Measurements from ENCODE around the gene MARCOL.

The MARCOL gene
- total RNA-seq = 0 to 0.08 (median 0) reads per million in 4 donors

- DNase-seq = no peak
Observed at GRCh38 chr5:148238418-148238794, at the start of gene MARCOL. TSS of gene MARCOL (plus strand) at chr5:148238525. CDS start at chr5:148238598, 73 bp downstream.

DNA sequence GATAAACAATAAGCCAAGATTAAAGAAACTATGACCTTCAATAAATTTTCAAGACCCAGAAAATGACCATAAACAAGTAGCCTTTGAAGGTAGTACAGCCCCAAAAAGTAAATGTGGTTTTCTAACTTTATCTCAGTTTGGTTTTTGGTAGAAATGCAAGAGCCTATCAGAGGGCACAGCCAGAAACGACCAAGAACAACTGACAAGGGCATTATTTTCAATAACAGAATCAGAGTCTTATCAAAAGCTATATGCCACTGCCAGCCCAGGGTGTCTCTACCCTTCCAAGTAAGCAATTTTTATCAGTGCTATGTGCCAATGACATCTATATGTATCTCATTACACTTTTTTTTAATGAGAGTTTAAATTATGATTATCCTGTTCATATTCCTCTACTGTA is 47.3 kb upstream of the MARCOL start:
- DNase-seq = no peak

DNA sequence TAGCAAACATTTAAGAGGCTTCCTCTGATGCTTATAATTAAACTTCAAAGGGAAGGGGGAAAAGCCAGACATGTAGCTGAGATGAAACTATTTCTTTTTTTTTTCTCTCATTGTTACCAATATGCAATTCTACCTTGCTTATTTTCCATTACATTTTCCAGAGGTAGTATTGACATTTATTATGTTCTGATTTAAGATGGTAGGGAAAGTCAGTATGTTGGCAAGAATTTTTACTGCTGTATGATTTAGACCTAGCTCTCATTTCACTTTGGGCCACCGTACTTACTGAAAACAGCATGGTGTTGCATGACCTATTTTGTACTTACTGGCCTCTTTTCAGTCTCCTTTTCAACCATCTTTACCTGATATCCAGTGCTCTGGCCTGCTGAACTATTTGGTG is 45.1 kb upstream of the MARCOL start:
- DNase-seq = no peak

GRCh38 chr5:148201151-148201550 is 37.2 kb upstream of the MARCOL start:
- no peak for DNase-seq

GRCh38 chr5:148202531-148203203 is 35.7 kb upstream of the MARCOL start, which contains the start of gene SPINK6:
TSS of gene SPINK6 (plus strand) at chr5:148203042. CDS start at chr5:148203097, 55 bp downstream.
- no peak for DNase-seq

DNA sequence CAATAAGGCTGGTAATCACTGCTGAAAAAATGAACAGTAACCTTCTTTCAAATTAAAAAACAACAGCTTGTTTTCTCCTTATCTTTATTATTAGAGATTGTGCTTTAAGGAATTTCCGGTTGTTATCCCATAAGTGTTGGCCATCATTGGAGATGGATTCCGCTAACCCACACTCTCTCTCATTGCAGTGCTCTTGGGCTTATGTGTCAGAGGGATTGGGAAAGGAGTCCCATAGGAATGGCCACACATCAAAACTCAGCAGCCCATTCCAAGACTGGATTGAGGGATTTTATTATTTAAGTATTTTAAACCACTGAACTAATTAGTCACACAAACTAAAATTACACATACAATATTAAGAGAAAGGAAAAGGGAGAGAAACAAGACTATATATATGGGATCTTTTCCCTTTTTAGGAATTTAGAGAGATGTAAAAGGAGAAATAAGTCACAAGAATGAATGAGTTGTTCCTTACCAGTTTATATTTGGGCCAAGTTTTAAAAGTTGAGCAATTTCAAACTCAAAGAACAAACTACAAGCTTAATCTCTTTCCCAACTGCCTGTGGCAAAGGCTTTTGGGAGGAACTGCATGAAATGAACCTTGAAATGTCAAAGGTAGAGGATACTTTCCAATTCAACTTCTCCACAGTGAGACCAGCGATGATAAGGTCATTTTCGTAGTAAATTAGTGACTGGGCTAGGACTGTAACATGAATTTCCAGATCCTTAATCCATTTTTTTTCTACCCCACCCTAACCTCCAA is 33.1 kb upstream of the MARCOL start:
- DNase-seq = no peak

DNA sequence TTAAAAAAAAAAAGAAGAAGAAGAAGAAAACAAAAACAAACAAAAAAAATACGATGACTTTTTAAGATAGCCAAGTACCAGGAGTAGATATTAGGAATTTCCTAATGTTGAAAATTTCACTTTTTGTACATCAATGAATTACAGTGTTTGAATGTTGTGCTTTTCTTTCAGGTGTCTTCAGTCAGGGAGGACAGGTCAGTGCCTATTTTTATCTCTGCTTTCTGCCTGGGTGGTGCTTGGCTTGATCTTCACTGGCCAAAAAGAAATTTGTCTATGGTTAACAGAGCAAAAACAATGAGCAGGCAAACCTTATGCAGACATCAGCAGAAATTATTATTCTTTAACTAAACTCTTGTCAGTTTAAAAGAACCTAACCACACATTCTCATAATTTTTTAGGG is 32.5 kb upstream of the MARCOL start:
- no peak for DNase-seq

- no peak for DNase-seq
Observed at GRCh38 chr5:148206620-148207019, 31.7 kb upstream of the MARCOL start.

DNA sequence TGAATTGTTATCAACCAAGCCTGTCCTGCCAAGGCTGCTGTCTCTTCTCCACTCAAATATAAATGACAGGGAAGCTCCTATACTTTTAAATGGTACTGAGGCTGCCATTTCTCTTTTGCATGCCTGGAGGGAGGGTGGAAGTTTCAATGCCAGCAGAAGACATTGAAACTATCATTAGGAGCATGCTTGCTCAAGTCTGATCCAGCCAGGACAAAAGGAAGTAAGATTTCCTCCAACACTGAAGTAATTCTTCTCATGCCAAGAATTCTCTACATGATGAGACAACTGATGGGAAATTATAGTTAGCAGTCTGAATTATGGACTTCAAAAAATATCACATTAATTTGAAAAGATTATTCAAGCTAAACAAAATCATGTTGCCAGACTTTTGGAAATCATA is 30.1 kb upstream of the MARCOL start:
- DNase-seq = no peak

DNA sequence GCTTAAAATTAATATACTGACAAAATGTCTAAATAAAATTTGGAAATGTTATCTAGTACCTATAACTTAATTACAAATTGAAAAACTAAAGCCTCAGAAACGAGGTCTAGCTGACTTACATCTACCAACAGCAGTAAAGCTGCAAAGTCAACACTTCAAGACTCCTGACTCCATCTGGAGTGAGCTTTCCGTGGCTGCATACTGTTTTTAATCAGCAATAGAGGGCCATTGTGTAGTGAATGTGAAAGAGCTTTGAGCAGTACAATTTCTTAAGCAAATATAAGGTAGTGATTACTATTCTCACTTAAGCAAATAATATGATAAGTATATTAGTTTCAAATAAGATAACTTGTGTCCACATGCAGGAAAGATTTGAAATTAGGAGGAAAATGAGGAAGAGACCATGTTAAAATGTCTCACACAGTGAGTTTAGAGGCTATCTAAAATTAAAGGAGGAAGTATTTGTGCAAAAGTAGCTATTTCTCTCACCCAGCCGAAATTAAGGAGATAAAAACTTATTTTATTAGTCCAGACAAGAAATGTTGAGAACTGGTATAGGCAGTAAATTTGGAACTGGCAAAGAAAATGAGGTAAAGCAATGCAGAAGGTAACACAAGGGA is 29.1 kb upstream of the MARCOL start:
- no peak for DNase-seq

DNA sequence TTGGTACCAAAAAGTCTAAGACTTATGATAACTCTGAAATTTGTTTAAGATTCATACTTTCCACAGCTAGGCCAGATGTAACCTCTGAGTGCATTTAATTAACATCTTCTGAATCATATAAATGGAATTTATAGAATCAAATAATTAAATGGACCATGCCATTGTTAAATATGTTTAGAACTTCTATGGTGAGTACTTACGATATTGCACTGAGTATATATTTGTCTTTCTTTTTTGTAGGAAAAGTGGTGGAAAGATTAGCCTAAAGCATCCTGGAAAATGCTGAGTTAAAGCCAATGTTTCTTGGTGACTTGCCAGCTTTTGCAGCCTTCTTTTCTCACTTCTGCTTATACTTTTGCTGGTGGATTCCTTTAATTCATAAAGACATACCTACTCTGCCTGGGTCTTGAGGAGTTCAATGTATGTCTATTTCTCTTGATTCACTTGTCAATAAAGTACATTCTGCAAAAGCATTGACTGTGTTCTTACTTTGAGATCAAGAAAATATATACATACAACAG is 23.6 kb upstream of the MARCOL start:
- no peak for DNase-seq

GRCh38 chr5:148221508-148221907 is 16.8 kb upstream of the MARCOL start:
- no peak for DNase-seq

- no peak for DNase-seq
Observed at GRCh38 chr5:148224117-148224742, 14.1 kb upstream of the MARCOL start.

GRCh38 chr5:148228392-148228984 is 9.8 kb upstream of the MARCOL start:
- DNase-seq = no peak

- no peak for DNase-seq
Observed at GRCh38 chr5:148229840-148230239, 8.5 kb upstream of the MARCOL start.

GRCh38 chr5:148230240-148230639 is 8.1 kb upstream of the MARCOL start:
- DNase-seq = no peak

DNA sequence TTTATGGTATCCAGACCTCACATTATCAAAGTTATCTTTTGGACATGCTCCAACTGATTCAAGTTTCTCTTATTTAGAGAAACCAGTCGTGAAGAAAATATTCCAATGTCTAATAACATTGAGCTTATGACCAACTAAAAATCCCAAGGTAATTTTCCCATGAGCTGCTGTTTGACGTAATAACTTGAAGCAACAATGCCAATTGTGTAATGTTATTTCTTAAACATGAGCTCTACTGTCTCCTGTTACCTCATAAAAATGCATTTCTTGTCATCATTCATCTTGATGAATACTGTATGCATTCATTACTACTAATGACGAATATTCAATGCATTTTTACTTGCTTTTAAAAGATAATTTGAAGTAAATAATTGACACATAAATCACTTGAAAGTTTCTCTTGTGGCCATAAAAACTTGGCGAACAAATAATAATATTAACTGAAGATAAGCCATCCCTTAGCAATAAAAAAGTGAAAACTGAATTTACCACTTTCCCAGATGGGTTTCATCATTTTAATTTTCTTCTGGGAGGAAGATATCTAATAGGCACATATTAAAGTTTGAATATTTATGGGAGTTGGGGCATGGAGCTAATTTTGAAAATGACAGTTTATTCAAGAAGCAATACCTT is 424 bp upstream of the MARCOL start:
- DNase-seq = no peak

GRCh38 chr5:148248894-148249293 is 10.6 kb downstream of the MARCOL start:
- DNase-seq = no peak

DNA sequence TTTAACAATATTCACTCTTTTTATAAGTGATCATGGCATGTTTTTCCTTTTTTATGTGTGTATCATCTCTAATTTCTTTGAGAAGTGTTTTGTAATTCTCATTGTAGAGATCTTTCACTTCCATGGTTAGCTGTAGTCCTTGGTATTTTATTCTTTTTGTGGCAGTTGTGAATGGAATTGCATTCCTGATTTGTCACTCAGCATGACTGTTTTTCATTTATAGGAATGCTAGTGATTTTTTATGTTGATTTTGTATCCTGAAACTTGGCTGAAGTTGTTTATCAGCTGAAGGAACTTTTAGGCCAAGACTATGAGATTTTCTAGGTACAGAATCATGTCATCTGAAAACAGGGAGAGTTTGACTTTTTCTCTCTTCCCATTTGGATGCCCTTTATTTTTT is 17.1 kb downstream of the MARCOL start:
- no peak for DNase-seq

GRCh38 chr5:148259288-148259687 is 21.0 kb downstream of the MARCOL start:
- no peak for DNase-seq

DNA sequence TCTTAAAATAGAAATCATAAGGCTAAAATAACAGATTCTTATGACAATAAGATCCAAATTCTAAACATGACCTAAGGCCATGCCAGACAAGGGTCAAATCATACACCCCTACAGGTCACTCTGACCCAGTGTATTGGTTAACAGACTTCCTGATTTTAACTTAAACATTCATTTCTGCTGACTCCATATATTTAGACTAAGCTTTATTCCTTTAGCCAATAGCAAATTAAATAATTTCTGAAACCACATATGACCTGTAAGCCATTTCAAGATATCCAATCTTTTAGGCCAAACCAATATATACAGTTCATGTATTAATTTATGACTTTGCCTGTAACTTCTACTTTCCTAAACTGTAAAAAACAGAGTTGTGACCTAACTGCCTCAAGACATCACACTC is 22.9 kb downstream of the MARCOL start:
- DNase-seq = no peak

GRCh38 chr5:148267962-148268361 is 29.6 kb downstream of the MARCOL start:
- no peak for DNase-seq
